Stimulated activated CD8-positive, alpha-beta memory T cell treated with anti-CD3 and anti-CD28 coated beads, Interleukin-4, amount 100 ng/mL, for 1 hour (primary cell): ENCODE data around the gene FAM149A.

ENCODE experiments used
- DNase-seq, 2 donors: peaks; one replicate each; pipeline ENCODE4 v3.0.0-alpha.2; 2020; ENCODE audit warnings: low read depth in 2 of 2, low spot score in 1 of 2

The FAM149A gene

GRCh38 chr4:186105647-186106321 is 1.3 kb downstream of the FAM149A start:
- DNase-seq = no peak

- no peak for DNase-seq
Observed at GRCh38 chr4:186107947-186108346, 3.4 kb downstream of the FAM149A start.

GRCh38 chr4:186108391-186108790 is 3.9 kb downstream of the FAM149A start:
- no peak for DNase-seq

DNA sequence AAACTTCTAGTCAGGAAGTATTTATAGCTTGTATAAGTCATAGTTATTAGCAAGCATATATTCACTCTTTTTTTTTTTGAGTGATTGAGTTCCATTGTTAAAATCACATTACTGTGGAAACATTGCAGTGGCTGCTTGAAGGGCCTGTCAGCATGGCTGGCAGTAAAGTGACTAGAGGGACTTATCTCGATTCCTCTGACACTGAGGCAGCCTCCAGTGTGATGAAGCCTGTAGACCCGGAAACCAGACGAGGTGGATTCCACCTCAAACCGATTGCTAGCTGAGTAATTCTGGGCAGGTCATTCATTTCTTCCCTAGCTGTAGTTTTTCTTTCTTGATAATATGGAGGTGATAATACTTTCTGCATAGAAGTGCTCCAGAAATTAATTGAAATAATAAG is 4.7 kb downstream of the FAM149A start:
- no peak for DNase-seq

DNA sequence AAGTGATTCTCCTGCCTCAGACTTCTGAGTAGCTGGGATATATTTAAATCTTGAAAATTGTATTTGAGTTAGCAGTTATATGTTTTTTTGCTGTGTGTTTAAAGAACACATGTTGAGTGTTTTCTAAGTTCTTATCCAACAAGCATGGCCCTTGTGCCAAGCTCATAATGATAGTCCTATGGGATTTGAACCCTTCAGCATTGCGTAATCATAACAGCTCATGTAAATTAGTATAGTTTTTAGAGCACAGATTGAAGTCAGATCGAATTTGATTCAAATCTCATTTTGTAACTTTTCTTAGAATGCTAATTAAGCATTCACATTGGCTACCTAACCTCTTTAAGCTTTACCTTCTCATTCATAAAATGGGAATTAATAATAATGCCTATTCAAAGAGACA is 12.2 kb downstream of the FAM149A start:
- DNase-seq = no peak

DNA sequence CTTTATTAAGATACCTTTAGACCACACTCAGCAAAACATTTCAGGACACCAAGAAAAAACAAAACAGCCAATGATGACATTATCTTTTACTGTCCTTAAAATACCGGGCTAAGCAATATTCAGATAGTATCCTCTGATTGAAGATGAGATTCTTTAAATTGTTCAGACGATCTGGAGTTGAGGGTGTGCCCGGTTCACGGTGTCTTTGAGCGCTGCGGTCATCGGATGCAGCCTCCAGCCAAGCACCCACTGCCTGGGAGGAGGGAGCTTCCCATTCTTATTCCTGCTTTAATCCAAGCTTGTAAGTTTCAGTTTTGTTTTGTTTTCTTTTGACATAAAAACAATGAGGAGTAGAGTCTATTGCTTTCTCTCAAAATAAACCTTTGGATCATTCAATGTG is 14.1 kb downstream of the FAM149A start:
- DNase-seq = no peak

- DNase-seq = no peak
Observed at GRCh38 chr4:186121057-186121456, 16.6 kb downstream of the FAM149A start.

DNA sequence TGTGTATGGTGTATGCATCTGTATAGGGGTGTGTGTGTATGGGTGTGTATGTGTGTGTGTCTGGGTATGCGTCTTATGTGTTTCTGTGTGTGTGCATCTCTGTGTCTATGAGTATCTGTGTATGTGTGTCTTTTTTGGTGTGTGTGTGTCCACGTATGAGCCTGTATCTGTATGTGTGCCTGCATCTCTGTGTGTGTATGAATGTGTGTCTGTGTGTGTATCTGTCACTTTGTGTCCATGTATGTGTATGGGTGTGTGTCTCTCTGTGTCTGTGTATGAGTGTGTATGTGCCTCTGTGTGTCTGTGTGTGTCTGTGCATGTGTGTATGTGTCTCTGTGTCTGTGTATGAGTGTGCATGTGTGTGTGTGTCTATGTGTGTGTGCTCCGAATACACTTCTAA is 24.3 kb downstream of the FAM149A start:
- no peak for DNase-seq

DNA sequence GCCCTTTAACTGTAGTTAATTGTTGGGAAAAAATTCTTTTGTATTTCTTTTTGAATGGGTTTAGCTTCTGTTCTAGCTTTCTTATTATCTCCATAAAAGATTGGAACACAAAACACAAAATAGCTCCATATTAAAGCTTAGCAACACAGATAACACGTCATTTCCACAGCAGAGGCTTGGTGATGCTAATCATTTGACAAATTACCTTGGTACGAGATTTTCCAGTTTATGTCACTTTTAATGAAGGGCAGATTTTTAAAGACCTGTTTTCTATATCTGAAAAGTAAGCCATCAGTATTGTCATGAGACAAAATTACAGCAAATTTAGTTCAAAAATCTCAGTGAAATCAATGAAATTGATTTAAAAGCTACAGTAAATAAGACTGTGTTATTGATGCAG is 27.4 kb downstream of the FAM149A start:
- DNase-seq = no peak

DNA sequence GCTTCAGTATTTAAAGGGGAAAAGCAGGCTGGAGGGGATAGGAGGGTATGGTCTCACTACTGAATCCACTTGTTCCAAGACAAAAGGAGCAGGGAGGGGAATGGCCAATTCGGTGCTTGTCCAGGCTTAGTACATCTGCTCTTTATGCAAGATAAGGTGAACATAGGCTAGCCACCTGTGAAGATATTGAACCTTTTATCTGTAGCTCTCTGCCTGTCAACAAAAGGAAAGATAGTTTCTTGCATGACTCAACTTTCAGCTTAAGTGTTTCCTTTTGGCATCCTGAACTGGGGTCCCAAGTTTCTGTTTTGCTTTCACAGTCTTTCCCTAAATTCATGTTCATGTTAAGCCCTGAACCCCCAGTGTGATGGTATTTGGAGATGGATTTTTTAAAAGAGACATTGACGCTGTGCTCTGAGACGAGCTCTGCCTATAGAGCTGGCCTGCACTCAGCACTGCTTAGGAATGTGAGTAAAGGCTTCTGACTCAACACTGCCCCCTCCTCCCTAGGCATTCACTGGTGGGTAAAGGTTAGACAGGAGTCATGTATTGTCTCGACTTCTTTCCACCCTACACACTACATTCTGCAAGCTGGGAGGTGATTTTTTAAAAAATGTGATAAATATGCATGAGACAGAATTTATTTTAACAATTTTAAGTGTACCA is 28.2 kb downstream of the FAM149A start:
- DNase-seq = no peak

DNA sequence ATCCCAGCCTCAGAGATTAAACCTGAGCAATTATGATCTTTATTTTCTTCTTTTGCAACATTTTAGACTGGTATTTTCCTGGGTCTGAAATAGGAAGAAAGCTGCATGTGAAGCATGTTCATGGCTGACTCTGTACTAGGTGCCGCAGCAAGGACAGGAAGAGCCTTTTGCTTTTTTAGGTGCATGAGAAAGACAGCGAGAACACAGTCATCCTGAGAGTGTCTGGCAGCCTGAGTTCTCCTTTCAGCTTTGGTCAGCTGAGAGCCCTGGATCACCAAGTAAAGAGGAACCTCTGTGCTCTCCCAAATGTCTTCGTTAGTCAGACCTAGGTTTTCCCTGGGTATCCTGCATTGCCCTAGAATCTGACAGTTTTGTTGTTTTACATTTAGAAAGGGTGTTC is 29.8 kb downstream of the FAM149A start:
- DNase-seq = no peak

DNA sequence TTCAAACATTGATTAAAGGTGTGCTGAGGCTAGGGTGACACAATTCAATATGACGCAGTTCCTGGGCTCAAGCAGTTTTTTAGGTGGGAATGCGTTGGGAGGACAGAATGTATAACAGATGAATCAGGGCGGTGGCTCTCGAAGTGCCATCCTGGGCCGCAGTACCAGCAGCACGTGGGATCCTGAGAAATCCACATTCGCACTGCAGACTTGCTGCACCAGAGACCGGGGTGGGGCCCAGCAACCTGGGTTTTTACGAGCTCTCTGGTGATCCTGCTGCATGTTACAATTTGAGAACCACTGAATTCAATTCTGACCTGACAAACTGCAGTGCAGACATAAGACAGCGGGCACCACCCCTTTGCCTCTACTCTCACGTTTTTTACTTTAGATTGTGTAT is 30.4 kb downstream of the FAM149A start:
- DNase-seq = no peak

GRCh38 chr4:186137196-186137794 is 32.8 kb downstream of the FAM149A start:
- no peak for DNase-seq

- DNase-seq = no peak
Observed at GRCh38 chr4:186144198-186144945, 39.9 kb downstream of the FAM149A start.

DNA sequence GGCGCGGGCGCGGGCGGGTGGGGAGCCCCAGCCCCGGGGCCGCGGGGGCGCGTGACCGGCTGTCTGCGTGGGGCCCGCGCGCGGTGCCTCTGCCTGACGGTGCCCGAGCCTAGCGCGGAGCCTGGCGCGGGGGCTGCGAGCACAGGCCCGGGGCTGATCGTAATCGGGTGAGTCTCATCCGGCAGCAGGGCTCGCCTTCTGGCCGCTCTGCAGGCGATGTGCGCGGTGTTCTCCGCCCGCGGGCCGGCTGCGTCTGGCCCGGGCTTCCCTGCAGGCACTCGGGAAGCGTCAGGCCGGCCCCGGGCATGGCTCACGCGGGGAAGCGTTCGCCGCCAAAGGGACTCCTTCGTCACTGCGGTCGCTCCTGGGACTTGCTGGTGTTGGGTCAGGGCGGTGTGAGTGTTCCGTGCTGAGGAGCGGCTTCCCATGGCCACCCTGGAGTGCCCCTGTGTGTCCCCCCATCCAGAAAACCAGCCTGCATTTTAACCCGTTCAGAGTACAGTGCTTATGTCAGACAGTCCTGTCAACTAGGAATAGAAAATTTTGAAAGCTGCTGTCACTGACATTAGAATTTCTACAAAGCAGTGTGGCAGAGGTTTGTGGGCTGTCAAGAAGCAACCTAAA is 40.6 kb downstream of the FAM149A start:
- DNase-seq = no peak

- DNase-seq = no peak
Observed at GRCh38 chr4:186146458-186146857, 42.0 kb downstream of the FAM149A start.

DNA sequence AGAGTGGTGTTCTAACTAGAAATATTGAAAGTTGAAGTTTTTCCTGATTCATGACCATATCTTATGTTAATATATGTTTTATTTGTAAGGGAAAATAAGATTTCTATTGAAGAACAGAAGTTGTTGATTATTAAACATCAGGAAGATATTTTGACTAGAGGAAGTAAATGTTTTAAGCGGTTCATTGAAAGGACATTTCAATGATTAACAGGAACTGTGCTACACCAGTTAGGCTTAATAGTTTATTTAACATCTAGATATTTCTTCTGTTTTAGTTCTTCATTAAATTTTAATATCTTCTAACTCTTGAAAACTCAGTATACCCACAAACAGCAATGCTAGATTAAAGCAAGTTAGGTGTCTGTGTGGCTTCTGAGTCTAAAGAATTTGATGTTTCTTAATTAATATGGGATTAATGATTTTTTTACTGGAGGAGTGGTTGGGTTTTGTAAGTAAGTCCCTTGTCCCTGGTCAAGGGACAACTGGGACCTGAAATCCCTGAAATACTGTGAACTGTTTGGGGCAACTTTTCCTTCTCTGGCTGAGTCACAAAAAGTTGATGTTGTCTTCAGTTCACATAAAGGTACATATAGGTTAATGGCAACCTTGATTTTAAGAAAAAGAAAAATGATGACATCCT is 44.0 kb downstream of the FAM149A start:
- no peak for DNase-seq

- DNase-seq = no peak
Observed at GRCh38 chr4:186149872-186150271, 45.4 kb downstream of the FAM149A start.

DNA sequence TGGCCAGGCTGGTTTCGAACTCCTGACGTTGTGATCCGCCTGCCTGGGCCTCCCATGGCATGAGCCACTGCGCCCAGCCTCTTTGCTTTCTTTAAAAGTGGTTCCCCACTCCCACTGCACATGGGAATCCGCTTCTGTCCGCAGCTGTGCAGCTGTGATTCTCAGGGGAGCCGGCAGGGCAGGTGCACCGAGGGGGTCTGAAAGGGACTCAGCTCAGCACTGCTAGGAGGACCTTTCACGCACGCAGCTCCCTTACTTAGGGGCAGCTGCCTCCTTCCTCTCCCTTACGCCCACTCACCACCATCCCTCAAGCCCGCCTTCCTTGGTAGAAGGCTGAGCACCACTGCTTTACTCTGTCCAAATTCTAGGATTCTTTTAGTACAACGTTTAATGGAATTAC is 46.4 kb downstream of the FAM149A start:
- DNase-seq = no peak

GRCh38 chr4:186151499-186151898 is 47.0 kb downstream of the FAM149A start:
- no peak for DNase-seq
